Neuronal stem cell (in vitro differentiated cells): ENCODE data around the gene CIT.

Experiments
- DNase-seq: peaks from one replicate; pipeline ENCODE4 v3.0.0-alpha.2; 2013; ENCODE audit warnings: low spot score
- H2AFZ ChIP-seq: one replicate; pipeline ENCODE4 v1.6.1; 2013; ENCODE audit warnings: mild to moderate bottlenecking, low read length, inconsistent platforms
- H2AK5ac ChIP-seq: 2 replicates; pipeline ENCODE4 v1.6.1; 2013; ENCODE audit warnings: low read depth, mild to moderate bottlenecking, inconsistent platforms, low read length, moderate library complexity, mixed read lengths
- H2BK120ac ChIP-seq: 2 replicates; pipeline ENCODE4 v1.6.1; 2013; ENCODE audit warnings: low read depth, mild to moderate bottlenecking, inconsistent platforms, low read length, moderate library complexity, mixed read lengths
- H2BK12ac ChIP-seq: one replicate; pipeline ENCODE4 v1.6.1; 2013; ENCODE audit warnings: low read length, inconsistent platforms
- H2BK15ac ChIP-seq: 2 replicates; pipeline ENCODE4 v1.6.1; 2013; ENCODE audit warnings: mild to moderate bottlenecking, low read length, inconsistent platforms, mixed read lengths
- H2BK5ac ChIP-seq: one replicate; pipeline ENCODE4 v1.6.1; 2013; ENCODE audit warnings: inconsistent platforms, mild to moderate bottlenecking, low read length, moderate library complexity
- H3K14ac ChIP-seq: one replicate; pipeline ENCODE4 v1.6.1; 2013; ENCODE audit warnings: low read length, inconsistent platforms
- H3K18ac ChIP-seq: 2 replicates; pipeline ENCODE4 v1.6.1; 2013; ENCODE audit warnings: low read length, inconsistent platforms
- H3K23ac ChIP-seq: 2 replicates; pipeline ENCODE4 v1.6.1; 2013; ENCODE audit warnings: low read depth, mild to moderate bottlenecking, mixed read lengths, low read length, inconsistent platforms; ENCODE audit not compliant: poor library complexity
- H3K27ac ChIP-seq: replicated peaks from 3 replicates; pipeline ENCODE4 v1.5.1; 2013; ENCODE audit warnings: low read length, inconsistent platforms
- H3K27me3 ChIP-seq, 3 experiments: 2 replicates each; pipeline ENCODE4 v1.6.1; 2013; ENCODE audit warnings: low read length in 3 of 3, mild to moderate bottlenecking in 2 of 3, inconsistent platforms in 1 of 3, low read depth in 1 of 3, mixed read lengths in 1 of 3, moderate library complexity in 1 of 3; ENCODE audit not compliant: control insufficient read depth in 3 of 3, insufficient read depth in 3 of 3
- H3K36me3 ChIP-seq, 2 donors: replicated peaks in 1 of 2; 2 replicates each; pipeline ENCODE4 v1.6.1; 2013; ENCODE audit warnings: low read length in 2 of 2; ENCODE audit not compliant: control insufficient read depth in 2 of 2, insufficient read depth in 2 of 2
- H3K4ac ChIP-seq: 2 replicates; pipeline ENCODE4 v1.6.1; 2013; ENCODE audit warnings: inconsistent platforms, mild to moderate bottlenecking, low read length, moderate library complexity
- H3K4me1 ChIP-seq, 2 donors: 1 replicate in 1 of 2; 2 replicates in 1 of 2; pipeline ENCODE4 v1.6.1; 2013; ENCODE audit warnings: low read length in 2 of 2, low read depth in 1 of 2; ENCODE audit not compliant: control insufficient read depth in 2 of 2, insufficient read depth in 1 of 2
- H3K4me2 ChIP-seq: one replicate; pipeline ENCODE4 v1.6.1; 2013; ENCODE audit warnings: mild to moderate bottlenecking, low read length, inconsistent platforms; ENCODE audit not compliant: insufficient read depth, poor library complexity, severe bottlenecking
- H3K4me3 ChIP-seq, 2 donors: 2 replicates each; pipeline ENCODE4 v1.5.1; 2013; ENCODE audit warnings: low read length in 2 of 2, mild to moderate bottlenecking in 2 of 2, inconsistent platforms in 1 of 2, moderate library complexity in 1 of 2
- H3K79me1 ChIP-seq: one replicate; pipeline ENCODE4 v1.6.1; 2013; ENCODE audit warnings: low read depth, mild to moderate bottlenecking, inconsistent platforms, low read length, moderate library complexity
- H3K9ac ChIP-seq: one replicate; pipeline ENCODE4 v1.6.1; 2013; ENCODE audit warnings: mild to moderate bottlenecking, low read depth, low read length, inconsistent platforms; ENCODE audit not compliant: poor library complexity
- H3K9me3 ChIP-seq, 2 donors: replicated peaks in 1 of 2; 2 replicates each; pipeline versions ENCODE3 to v1.6.1; 2013; ENCODE audit warnings: low read length in 2 of 2, mild to moderate bottlenecking in 2 of 2, inconsistent platforms in 1 of 2, low read depth in 1 of 2, mixed read lengths in 1 of 2, moderate library complexity in 1 of 2; ENCODE audit not compliant: control insufficient read depth in 2 of 2, insufficient read depth in 1 of 2
- H4K8ac ChIP-seq: one replicate; pipeline ENCODE4 v1.6.1; 2013; ENCODE audit warnings: low read depth, mild to moderate bottlenecking, inconsistent platforms, low read length, moderate library complexity
- H4K91ac ChIP-seq: one replicate; pipeline ENCODE4 v1.6.1; 2013; ENCODE audit warnings: low read length, low read depth, mild to moderate bottlenecking, inconsistent platforms; ENCODE audit not compliant: poor library complexity
- WGBS, 2 donors: extraction: QIAGEN DNeasy Blood & Tissue Kit; methylation state at CpG; one replicate each; pipeline ENCODE4 v1.1.7; 2013; ENCODE audit warnings: missing lambda C conversion rate in 2 of 2, mixed read lengths in 1 of 2; ENCODE audit not compliant: insufficient read length in 2 of 2, insufficient replicate concordance in 1 of 2; ENCODE audit errors: extremely low coverage in 2 of 2; 5-methylcytosine and 5-hydroxymethylcytosine counted together

The CIT gene

DNA sequence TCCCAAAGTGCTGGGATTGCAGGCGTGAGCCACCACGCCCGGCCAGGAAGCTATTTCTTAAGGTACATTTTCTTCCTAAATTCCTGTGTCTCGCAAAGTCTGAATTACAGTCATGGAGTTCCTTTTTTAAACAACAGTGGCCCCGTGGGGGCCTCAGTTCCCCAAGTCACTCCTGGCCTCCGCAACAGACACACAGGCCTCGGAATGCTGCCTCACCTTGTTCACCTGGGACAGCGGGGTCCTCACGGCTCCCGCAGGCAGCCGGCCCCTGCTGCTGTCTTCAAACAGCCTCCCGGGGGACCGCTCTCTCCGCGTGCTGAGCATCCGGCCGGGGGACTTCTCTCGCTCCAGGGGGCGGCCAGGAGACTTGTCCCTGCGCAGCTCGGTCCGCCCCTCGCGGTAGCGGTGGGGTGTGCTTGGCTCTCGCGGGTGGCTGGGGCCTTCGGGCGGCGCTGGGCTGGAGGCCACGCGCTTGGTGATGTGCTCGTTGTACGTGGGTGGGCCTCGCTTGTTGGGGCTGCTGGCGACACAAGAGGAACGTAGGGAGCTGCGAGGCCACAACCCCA is 187.1 kb downstream of the CIT start:
- Histone ChIP-seq H3K27me3 (no peaks in the 10 kb centered on the region), H3K36me3 (peaks cover 32 to 90% of the 10 kb centered on the region in 2 donors), H4K91ac (no peak overlapping the region), H3K18ac (no peak overlapping the region), H2BK15ac (no peak overlapping the region), H3K14ac (no peak overlapping the region), H3K9ac (no peak overlapping the region), H3K4ac (no peak overlapping the region), H3K9me3 (no peaks in the 10 kb centered on the region), H2BK12ac (no peak overlapping the region), H3K4me2 (no peak overlapping the region), H3K4me3 (no peak overlapping the region), H3K27ac (no peak overlapping the region), H2AFZ (no peak overlapping the region), H3K79me1 (no peaks in the 10 kb centered on the region), H4K8ac (no peak overlapping the region), H2BK5ac (no peak overlapping the region), H3K23ac (no peak overlapping the region), H3K4me1 (no peaks in the 10 kb centered on the region), H2AK5ac (no peak overlapping the region), H2BK120ac (no peak overlapping the region)
- DNase-seq = no peak
- no CpG with 5 or more reads among the region's 38 CpGs for WGBS, 2 donors

DNA sequence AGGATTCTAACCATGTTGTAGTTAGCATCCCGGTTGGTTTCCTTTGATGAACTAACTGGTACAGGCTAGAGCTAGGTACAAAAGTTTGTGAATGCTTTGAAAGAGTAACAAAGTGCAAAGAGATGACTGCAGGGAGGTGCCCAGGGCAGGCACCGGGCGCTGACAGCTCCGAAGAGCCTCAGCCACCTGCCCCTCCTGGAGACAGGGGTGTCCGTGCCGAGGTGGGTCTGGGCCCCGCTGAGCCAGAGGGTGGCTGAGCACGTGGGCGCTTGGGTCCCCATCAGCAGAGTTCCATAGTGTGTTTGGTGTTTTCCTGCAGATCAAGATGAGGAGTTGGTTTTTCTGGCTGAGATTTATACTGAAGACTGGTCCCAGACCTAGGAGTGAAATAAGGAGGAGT is 189.2 kb downstream of the CIT start:
- no peak overlapping the region for H4K8ac ChIP-seq
- no peak overlapping the region for H3K4me2 ChIP-seq
- peak overlapping the region; percentile 9 for H3K9ac ChIP-seq
- no peaks in the 10 kb centered on the region for H3K9me3 ChIP-seq
- H3K18ac ChIP-seq = no peak overlapping the region
- H4K91ac ChIP-seq = no peak overlapping the region
- no peak overlapping the region for H2AK5ac ChIP-seq
- H3K4ac ChIP-seq = no peak overlapping the region
- no peak overlapping the region for H3K27ac ChIP-seq
- H3K36me3 ChIP-seq = peaks cover 29 to 70% of the 10 kb centered on the region in 2 donors
- no peaks in the 10 kb centered on the region for H3K27me3 ChIP-seq
- no peak overlapping the region for H2BK12ac ChIP-seq
- H3K4me3 ChIP-seq = no peak overlapping the region
- WGBS, 2 donors = no CpG with 5 or more reads among the region's 9 CpGs
- H3K23ac ChIP-seq = no peak overlapping the region
- no peak overlapping the region for H2AFZ ChIP-seq
- no peaks in the 10 kb centered on the region for H3K4me1 ChIP-seq
- H3K79me1 ChIP-seq = no peaks in the 10 kb centered on the region
- no peak overlapping the region for H2BK15ac ChIP-seq
- H2BK120ac ChIP-seq = no peak overlapping the region
- no peak for DNase-seq
- H2BK5ac ChIP-seq = no peak overlapping the region
- H3K14ac ChIP-seq = no peak overlapping the region

DNA sequence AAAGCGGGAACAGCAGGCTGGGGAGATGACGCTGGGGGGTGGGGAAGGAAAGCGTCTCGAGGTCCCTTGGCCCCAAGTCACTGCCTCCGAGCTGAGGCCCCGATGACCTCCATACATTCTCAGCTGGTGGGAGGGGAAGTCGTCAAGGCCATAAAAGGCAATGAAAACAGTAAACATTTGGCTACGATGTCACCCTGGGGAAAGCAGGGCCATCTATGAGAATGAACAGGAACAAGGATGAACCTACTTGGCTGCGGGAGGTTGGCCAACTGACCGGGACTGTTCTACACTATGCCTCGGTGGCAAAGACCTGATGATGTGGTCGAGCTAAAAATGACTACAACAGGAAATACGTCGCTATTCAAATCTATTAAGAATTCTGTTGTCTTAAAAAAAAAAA is 189.7 kb downstream of the CIT start:
- no CpG with 5 or more reads among the region's 14 CpGs for WGBS, 2 donors
- Histone ChIP-seq H3K27me3 (no peaks in the 10 kb centered on the region), H3K79me1 (no peaks in the 10 kb centered on the region), H2AFZ (no peak overlapping the region), H2BK15ac (no peak overlapping the region), H3K9me3 (no peaks in the 10 kb centered on the region), H2BK12ac (no peak overlapping the region), H3K4me3 (peak overlapping the region in 1 of 2 donors; percentile 10), H3K4me1 (no peaks in the 10 kb centered on the region), H3K23ac (no peak overlapping the region), H3K9ac (no peak overlapping the region), H4K91ac (no peak overlapping the region), H2BK120ac (no peak overlapping the region), H2AK5ac (no peak overlapping the region), H3K18ac (no peak overlapping the region), H2BK5ac (no peak overlapping the region), H3K36me3 (peaks cover 29 to 69% of the 10 kb centered on the region in 2 donors), H3K4me2 (no peak overlapping the region), H3K4ac (no peak overlapping the region), H3K14ac (no peak overlapping the region), H4K8ac (no peak overlapping the region), H3K27ac (no peak overlapping the region)
- no peak for DNase-seq

DNA sequence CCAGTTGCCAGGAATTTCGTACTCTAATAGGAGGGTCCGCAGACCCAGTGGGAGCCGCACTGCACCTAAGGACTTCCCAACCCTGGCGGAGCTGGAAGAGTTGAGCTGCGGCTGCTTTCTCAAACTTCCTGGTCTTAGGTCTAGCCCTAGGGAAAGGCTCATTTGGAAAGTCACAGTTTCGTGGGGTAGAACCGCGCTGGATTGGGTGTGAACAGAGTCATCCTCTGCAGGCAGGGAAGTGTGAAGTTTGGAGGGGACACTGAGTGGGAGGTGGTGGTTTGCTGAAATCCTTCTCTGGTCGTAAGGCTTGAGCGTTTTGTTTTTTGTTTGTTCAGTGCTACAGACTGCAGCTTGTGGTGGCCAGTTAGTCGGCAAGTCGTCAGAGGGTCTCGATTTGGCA is 190.3 kb downstream of the CIT start:
- no peak overlapping the region for H3K9ac ChIP-seq
- no CpG with 5 or more reads among the region's 13 CpGs for WGBS, 2 donors
- H3K14ac ChIP-seq = no peak overlapping the region

More for the DNA sequence above, 190.3 kb downstream of the CIT start:
- Histone ChIP-seq H3K27me3 (no peaks in the 10 kb centered on the region), H2BK12ac (no peak overlapping the region), H3K4me1 (no peaks in the 10 kb centered on the region), H3K4me2 (no peak overlapping the region), H4K91ac (no peak overlapping the region), H3K36me3 (peaks cover 29 to 69% of the 10 kb centered on the region in 2 donors), H3K27ac (no peak overlapping the region), H2AFZ (no peak overlapping the region), H2BK15ac (no peak overlapping the region), H3K4ac (no peak overlapping the region), H3K9me3 (no peaks in the 10 kb centered on the region), H2AK5ac (no peak overlapping the region), H3K23ac (no peak overlapping the region), H2BK120ac (no peak overlapping the region), H3K4me3 (no peak overlapping the region), H3K18ac (no peak overlapping the region), H4K8ac (no peak overlapping the region), H3K79me1 (no peaks in the 10 kb centered on the region), H2BK5ac (no peak overlapping the region)
- no peak for DNase-seq
